ENCODE measurements around the gene STK25.
"Not testable (repeated sequence)": the region's sequence is repeated elsewhere in the genome, so short reads cannot be mapped to it uniquely, and the experiment has no call there.

STK25 gene

GRCh38 chr2:241511091-241511741, 2.8 kb upstream of the STK25 start:
- in situ Hi-C loops (cut with MboI; ENCODE audit: low sequenced_read_pairs), result no loop called here

- in situ Hi-C loops (cut with MboI; ENCODE audit: low sequenced_read_pairs), result no loop called here
Measured at GRCh38 chr2:241509155-241509784, 886 bp upstream of the STK25 start.

DNA sequence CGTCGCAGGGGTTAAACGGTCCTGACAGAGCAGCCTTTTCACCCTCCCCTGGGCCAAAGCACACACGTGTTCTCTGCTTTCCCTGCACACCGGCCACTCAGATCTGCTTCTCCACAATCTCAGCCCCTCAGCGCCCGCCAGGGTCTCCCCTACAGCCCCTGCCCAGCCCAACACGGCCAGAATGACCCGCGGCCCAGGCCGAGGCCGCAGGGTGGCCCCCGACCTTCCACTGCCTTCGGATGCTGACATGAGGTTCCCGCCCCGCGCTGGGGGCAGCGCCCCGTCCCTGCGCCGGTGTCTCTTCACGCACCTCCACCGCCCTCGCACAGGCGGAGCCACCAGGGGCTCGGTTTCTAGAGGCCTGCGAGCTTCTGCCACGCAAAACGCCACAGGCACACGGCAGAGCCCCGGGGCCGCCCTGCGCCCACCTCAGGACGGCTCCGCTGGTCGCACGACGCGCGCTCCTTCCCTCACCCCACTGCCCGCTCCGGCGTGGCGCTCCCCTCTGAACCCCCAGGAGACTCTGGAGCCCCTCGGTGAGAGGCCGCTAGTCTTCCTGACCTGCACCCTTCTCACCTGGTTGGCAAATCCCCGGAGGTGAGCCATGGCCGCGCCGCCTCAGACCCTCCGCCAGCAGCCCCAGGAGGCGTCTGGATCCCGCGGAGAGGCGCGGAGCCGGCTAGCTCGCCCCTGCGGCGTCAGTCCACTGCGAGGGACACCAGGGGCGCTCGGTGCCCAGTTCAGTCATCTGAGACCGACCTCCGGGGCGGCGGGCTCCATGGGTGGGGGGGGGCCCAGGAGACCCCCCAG, 749 bp downstream of the STK25 start:
- in situ Hi-C loops (cut with MboI; ENCODE audit: low sequenced_read_pairs), result no loop called here

- in situ Hi-C loops (cut with MboI; ENCODE audit: low sequenced_read_pairs), result no loop called here
Measured at GRCh38 chr2:241506793-241507429, 1.5 kb downstream of the STK25 start.

- in situ Hi-C loops (cut with MboI; ENCODE audit: low sequenced_read_pairs), result not testable (repeated sequence)
Measured at GRCh38 chr2:241506317-241506716, 2.1 kb downstream of the STK25 start.

- in situ Hi-C loops (cut with MboI; ENCODE audit: low sequenced_read_pairs), result no loop called here
Measured at GRCh38 chr2:241505781-241506201, 2.6 kb downstream of the STK25 start.

GRCh38 chr2:241505086-241505780, 3.2 kb downstream of the STK25 start:
- in situ Hi-C loops (cut with MboI; ENCODE audit: low sequenced_read_pairs), result no loop called here

GRCh38 chr2:241503776-241504392, 4.5 kb downstream of the STK25 start:
- in situ Hi-C loops (cut with MboI; ENCODE audit: low sequenced_read_pairs), result no loop called here

GRCh38 chr2:241502281-241502680, 6.1 kb downstream of the STK25 start:
- in situ Hi-C loops (cut with MboI; ENCODE audit: low sequenced_read_pairs), result no loop called here

DNA sequence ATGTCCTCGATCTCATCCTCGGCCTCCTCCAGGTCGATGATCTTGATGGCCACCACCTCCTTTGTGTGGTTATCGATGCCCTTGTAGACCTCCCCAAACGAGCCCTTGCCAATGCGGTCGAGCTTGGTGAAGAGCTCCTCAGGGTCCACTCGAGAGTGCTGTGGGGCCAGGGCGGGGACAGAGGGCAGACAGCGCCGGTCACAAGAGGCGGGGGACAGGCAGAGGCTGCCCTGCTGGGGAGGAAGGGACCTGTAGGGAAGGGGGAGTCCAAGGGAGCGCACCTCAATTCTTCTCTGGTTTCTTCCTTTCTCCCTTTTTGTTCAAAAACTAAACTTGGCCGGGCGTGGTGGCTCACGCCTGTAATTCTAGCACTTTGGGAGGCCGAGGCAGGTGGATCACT, 6.8 kb downstream of the STK25 start:
- in situ Hi-C loops (cut with MboI; ENCODE audit: low sequenced_read_pairs), result no loop called here

- in situ Hi-C loops (cut with MboI; ENCODE audit: low sequenced_read_pairs), result no loop called here
Measured at GRCh38 chr2:241501099-241501541, 7.3 kb downstream of the STK25 start.

DNA sequence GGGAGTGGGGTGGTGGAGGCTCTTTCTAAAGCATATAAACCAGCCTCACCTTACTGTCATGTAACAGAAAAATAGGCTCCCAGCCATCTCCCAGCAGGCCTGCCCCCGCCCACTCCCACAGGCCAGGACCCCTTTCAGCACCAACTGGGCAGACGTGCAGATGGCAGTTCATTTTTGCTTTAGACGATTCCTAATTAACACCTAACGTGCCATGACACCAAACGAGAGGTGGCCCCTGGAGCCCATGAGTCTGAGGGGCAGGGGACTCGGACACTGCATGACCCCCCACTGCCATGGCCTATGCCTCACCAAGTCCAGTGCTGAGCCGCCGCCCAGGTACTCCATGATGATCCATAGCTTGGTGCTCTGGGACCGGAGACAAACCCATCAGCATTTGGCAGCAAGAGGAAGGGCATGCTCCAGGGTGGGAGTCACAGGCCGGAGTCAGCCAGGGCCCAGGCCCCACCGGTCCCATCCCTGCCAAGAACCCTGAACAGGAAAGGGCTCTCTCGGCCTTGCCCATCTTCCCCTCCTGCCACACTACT, 7.9 kb downstream of the STK25 start:
- in situ Hi-C loops (cut with MboI; ENCODE audit: low sequenced_read_pairs), result no loop called here

DNA sequence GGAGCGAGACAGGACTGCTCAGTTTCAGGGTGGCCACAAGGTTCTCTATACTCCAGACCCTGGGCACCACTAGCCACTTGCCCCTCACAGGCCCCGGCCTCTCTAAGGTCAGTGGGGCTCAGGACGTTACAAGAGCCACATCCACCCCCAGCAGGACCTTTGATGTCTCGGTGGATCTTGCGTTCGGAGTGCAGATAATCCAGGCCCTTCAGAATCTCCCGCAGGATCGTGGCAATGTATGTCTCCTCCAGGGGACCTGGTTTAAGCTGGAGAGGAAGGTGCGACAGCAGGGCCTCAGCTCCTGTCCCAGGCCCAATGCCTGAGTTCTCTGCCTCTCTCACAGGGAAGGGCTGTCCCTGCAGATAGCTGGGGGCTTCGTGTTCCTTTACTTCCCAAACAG, 8.4 kb downstream of the STK25 start:
- in situ Hi-C loops (cut with MboI; ENCODE audit: low sequenced_read_pairs), result no loop called here

DNA sequence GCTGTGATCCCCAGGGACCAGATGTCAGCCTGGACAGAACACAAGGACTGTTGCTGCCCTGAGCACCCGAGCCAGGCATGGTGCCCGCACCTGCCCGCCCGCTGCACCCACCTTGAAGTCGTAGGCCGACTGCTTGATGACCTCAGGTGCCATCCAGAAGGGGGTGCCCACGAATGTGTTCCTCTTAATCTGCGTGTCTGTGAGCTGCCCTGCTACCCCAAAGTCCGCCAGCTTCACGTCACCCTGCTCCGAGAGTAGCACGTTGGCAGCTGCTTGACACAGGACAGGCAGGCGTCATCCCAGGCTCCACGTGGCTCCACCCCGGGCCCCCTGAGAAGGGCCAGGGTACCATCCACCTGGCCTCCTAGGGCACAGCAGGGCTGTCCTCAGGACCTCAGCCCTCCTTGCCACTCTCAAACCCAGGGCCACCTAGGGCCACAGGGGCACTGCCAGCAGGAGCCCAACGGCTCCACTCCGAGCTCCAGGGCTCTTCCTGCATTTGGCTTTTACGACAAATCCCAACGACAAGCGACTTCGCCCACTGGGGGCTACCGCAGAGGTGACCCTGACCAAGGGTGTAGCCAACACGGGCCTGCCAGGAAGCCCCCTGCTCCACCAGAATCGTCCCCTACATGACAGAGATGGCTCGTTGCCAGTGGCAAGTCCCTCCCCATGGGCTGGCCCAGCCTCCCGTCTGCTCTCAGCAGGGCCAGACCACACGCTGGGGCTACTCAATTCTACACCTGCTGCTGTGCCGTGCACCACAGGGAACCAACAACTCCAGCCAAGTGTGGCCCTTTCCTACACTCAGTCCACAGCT, 9.0 kb downstream of the STK25 start:
- in situ Hi-C loops (cut with MboI; ENCODE audit: low sequenced_read_pairs), result no loop called here

- in situ Hi-C loops (cut with MboI; ENCODE audit: low sequenced_read_pairs), result no loop called here
Measured at GRCh38 chr2:241498115-241499070, 10.0 kb downstream of the STK25 start.

- in situ Hi-C loops (cut with MboI; ENCODE audit: low sequenced_read_pairs), result no loop called here
Measured at GRCh38 chr2:241496904-241497877, 11.2 kb downstream of the STK25 start.
